H9 (cell line): ENCODE results near the gene ERC1. TPM values are rescaled to one million over a fixed set of nuclear protein-coding genes. Genes with fewer than 3 reads are reported as not detected.

Source experiments
- DNase-seq: peaks from one replicate; pipeline ENCODE4 v3.0.0-alpha.2; 2017
- H2AFZ ChIP-seq: one replicate; pipeline ENCODE4 v1.6.1; 2013; ENCODE audit warnings: mild to moderate bottlenecking, low read length, control low read depth, moderate library complexity
- H2AK5ac ChIP-seq: 2 replicates; pipeline ENCODE4 v1.6.1; 2013; ENCODE audit warnings: low read length, control low read depth, mixed read lengths; ENCODE audit not compliant: insufficient read length
- H2BK120ac ChIP-seq: one replicate; pipeline ENCODE4 v1.6.1; 2013; ENCODE audit warnings: low read depth, mild to moderate bottlenecking, low read length, control low read depth, inconsistent platforms; ENCODE audit not compliant: poor library complexity, severe bottlenecking
- H2BK12ac ChIP-seq: 2 replicates; pipeline ENCODE4 v1.6.1; 2013; ENCODE audit warnings: low read length, control low read depth, mixed read lengths, low read depth; ENCODE audit not compliant: insufficient read length
- H2BK15ac ChIP-seq: 2 replicates; pipeline ENCODE4 v1.6.1; 2013; ENCODE audit warnings: low read depth, low read length, control low read depth
- H2BK20ac ChIP-seq: one replicate; pipeline ENCODE4 v1.6.1; 2013; ENCODE audit warnings: low read depth, mild to moderate bottlenecking, low read length, control low read depth, inconsistent platforms; ENCODE audit not compliant: poor library complexity, severe bottlenecking
- H2BK5ac ChIP-seq: 2 replicates; pipeline ENCODE4 v1.6.1; 2013; ENCODE audit warnings: low read length, control low read depth, mixed read lengths; ENCODE audit not compliant: insufficient read length
- H3K14ac ChIP-seq: 2 replicates; pipeline ENCODE4 v1.6.1; 2013; ENCODE audit warnings: low read length, control low read depth; ENCODE audit not compliant: insufficient read depth
- H3K18ac ChIP-seq: 2 replicates; pipeline ENCODE4 v1.6.1; 2013; ENCODE audit warnings: low read depth, mild to moderate bottlenecking, mixed read lengths, low read length, control low read depth; ENCODE audit not compliant: insufficient read length
- H3K23ac ChIP-seq: 2 replicates; pipeline ENCODE4 v1.6.1; 2013; ENCODE audit warnings: low read length, control low read depth, mixed read lengths, low read depth; ENCODE audit not compliant: insufficient read length
- H3K23me2 ChIP-seq: 2 replicates; pipeline ENCODE4 v1.6.1; 2013; ENCODE audit warnings: low read depth, mild to moderate bottlenecking, mixed read lengths, low read length, control low read depth; ENCODE audit not compliant: insufficient read length, poor library complexity, severe bottlenecking
- H3K27ac ChIP-seq: 2 replicates; pipeline ENCODE4 v1.5.1; 2013; ENCODE audit warnings: low read length, control low read depth, mixed read lengths, low read depth; ENCODE audit not compliant: insufficient read length
- H3K27me3 ChIP-seq: 2 replicates; pipeline ENCODE4 v1.6.1; 2013; ENCODE audit warnings: low read length, control low read depth, inconsistent platforms; ENCODE audit not compliant: insufficient read depth
- H3K4ac ChIP-seq: 2 replicates; pipeline ENCODE4 v1.6.1; 2013; ENCODE audit warnings: low read depth, mild to moderate bottlenecking, control low read depth, inconsistent platforms, low read length, moderate library complexity
- H3K4me1 ChIP-seq: 2 replicates; pipeline ENCODE4 v1.6.1; 2013; ENCODE audit warnings: low read length, control low read depth, inconsistent platforms; ENCODE audit not compliant: insufficient read depth
- H3K4me2 ChIP-seq: 2 replicates; pipeline ENCODE4 v1.6.1; 2013; ENCODE audit warnings: low read length, control low read depth, mixed read lengths; ENCODE audit not compliant: insufficient read length, insufficient read depth
- H3K56ac ChIP-seq: 2 replicates; pipeline ENCODE4 v1.6.1; 2013; ENCODE audit warnings: low read depth, mild to moderate bottlenecking, mixed read lengths, low read length, control low read depth; ENCODE audit not compliant: insufficient read length
- H3K79me1 ChIP-seq: 2 replicates; pipeline ENCODE4 v1.6.1; 2013; ENCODE audit warnings: low read depth, mild to moderate bottlenecking, moderate library complexity, low read length, control low read depth, inconsistent platforms; ENCODE audit not compliant: insufficient read depth, poor library complexity, severe bottlenecking
- H3K79me2 ChIP-seq: 2 replicates; pipeline ENCODE4 v1.6.1; 2013; ENCODE audit warnings: low read length, control low read depth, inconsistent platforms; ENCODE audit not compliant: insufficient read depth
- H3K9ac ChIP-seq: 2 replicates; pipeline ENCODE4 v1.6.1; 2013; ENCODE audit warnings: low read length, control low read depth, mixed read lengths; ENCODE audit not compliant: insufficient read length; ENCODE audit errors: extremely low read depth
- H3K9me3 ChIP-seq: one replicate; pipeline ENCODE4 v1.6.1; 2013; ENCODE audit warnings: low read depth, low read length, inconsistent platforms; ENCODE audit not compliant: control insufficient read depth
- H3T11ph ChIP-seq: one replicate; pipeline ENCODE4 v1.6.1; 2013; ENCODE audit warnings: mild to moderate bottlenecking, low read length, control low read depth, inconsistent platforms
- H4K20me1 ChIP-seq: one replicate; pipeline ENCODE4 v1.6.1; 2013; ENCODE audit not compliant: control insufficient read depth, insufficient read length, insufficient read depth
- H4K5ac ChIP-seq: 2 replicates; pipeline ENCODE4 v1.6.1; 2013; ENCODE audit warnings: low read depth, mild to moderate bottlenecking, mixed read lengths, low read length, control low read depth; ENCODE audit not compliant: insufficient read length
- H4K8ac ChIP-seq: replicated peaks from 2 replicates; pipeline ENCODE4 v1.6.1; 2013; ENCODE audit warnings: low read length, control low read depth, mixed read lengths, low read depth; ENCODE audit not compliant: insufficient read length
- H4K91ac ChIP-seq: 2 replicates; pipeline ENCODE4 v1.6.1; 2013; ENCODE audit warnings: low read depth, mild to moderate bottlenecking, moderate library complexity, mixed read lengths, low read length, control low read depth; ENCODE audit not compliant: insufficient read length
- H3K27ac Mint-ChIP-seq, 3 experiments: 2 replicates in 2 of 3; 3 replicates in 1 of 3; pipeline ENCODE4 v1.8.0; 2020 to 2021; ENCODE audit warnings: mixed read lengths in 3 of 3, mild to moderate bottlenecking in 1 of 3, moderate library complexity in 1 of 3
- H3K27me3 Mint-ChIP-seq: 2 replicates; pipeline ENCODE4 v1.8.0; 2021; ENCODE audit warnings: low read depth, mild to moderate bottlenecking, moderate library complexity, mixed read lengths
- H3K36me3 Mint-ChIP-seq, 3 experiments: 2 replicates in 2 of 3; 3 replicates in 1 of 3; pipeline ENCODE4 v1.8.0; 2020 to 2021; ENCODE audit warnings: low read depth in 3 of 3, mixed read lengths in 3 of 3; ENCODE audit not compliant: insufficient read depth in 1 of 3
- H3K4me1 Mint-ChIP-seq, 2 experiments: 2 replicates each; pipeline ENCODE4 v1.8.0; 2020; ENCODE audit warnings: mixed read lengths in 2 of 2
- H3K4me3 Mint-ChIP-seq, 2 experiments: 2 replicates in 1 of 2; 3 replicates in 1 of 2; pipeline ENCODE4 v1.8.0; 2020 to 2021; ENCODE audit warnings: mild to moderate bottlenecking in 2 of 2, mixed read lengths in 2 of 2, moderate library complexity in 1 of 2
- H3K9me3 Mint-ChIP-seq, 2 experiments: 2 replicates in 1 of 2; 3 replicates in 1 of 2; pipeline ENCODE4 v1.8.0; 2020; ENCODE audit warnings: mild to moderate bottlenecking in 2 of 2, mixed read lengths in 2 of 2, moderate library complexity in 1 of 2
- WGBS: extraction: QIAGEN DNeasy Blood & Tissue Kit; methylation state at CpG from one replicate; pipeline ENCODE4 v1.1.7; 2013; ENCODE audit warnings: missing lambda C conversion rate, low lambda C conversion rate, mixed read lengths; ENCODE audit not compliant: insufficient read length; ENCODE audit errors: extremely low coverage; 5-methylcytosine and 5-hydroxymethylcytosine counted together
- total RNA-seq: library from RNA; stranded (reverse); gene quantifications from 2 replicates; pipeline ENCODE4 v1.2.1, GENCODE V29; 2021
- TF ChIP-seq, protein P1 (sequence below): fragments of 200-600 bp; sonication (generic); conservative IDR thresholded peaks from 3 replicates; pipeline ENCODE4 v1.8.0; 2021; ENCODE audit warnings: antibody characterized with exemption, mild to moderate bottlenecking

Gene ERC1
- total RNA-seq, 1 experiment from 2014 or later, result 51.2 TPM

DNA sequence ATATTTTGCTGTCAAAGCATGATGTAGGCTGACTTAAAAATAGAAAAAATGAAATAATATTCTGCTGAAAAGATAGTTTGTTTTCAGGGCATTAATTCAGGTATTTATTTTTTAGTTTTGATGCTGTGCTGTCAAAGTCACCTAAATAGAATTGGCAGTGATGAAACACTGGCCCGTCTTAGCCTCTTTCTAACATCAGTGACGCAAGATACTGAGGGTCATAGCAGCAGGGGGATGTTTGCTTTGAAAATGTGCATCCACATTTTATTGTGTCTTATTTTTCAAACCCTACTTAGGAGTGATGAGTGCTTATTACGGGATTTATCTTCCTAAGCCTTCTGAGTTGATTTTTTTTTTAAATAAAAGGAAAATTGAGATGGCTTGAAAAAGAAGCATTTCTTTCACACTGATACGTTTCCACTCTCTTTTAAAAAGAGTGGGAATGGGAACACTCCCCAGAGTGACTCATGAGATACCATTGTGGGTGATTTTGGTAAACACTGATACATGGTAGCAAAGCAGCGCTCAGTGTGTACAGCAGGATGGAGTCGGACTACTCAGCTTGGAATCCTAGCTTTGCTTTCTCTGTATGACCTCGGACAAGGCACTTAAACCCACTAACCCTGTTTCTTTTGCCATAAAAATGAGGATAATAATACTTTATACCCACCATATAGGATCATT, 290.8 kb downstream of the ERC1 start:
- H4K91ac ChIP-seq, result no peak overlapping the region
- H3K23ac ChIP-seq, result no peak overlapping the region
- no peak overlapping the region for H3K27ac Mint-ChIP-seq
- H3K9me3 Mint-ChIP-seq, result no peaks in the 10 kb centered on the region
- H3K27ac ChIP-seq, result no peak overlapping the region
- H2BK120ac ChIP-seq, result no peak overlapping the region
- no peak for DNase-seq
- no peak overlapping the region for H3K14ac ChIP-seq
- H3K56ac ChIP-seq, result no peak overlapping the region
- H4K5ac ChIP-seq, result no peak overlapping the region
- no peak overlapping the region for H3K4ac ChIP-seq
- H3K36me3 Mint-ChIP-seq, result no peaks in the 10 kb centered on the region; a peak in 1 of 7 replicates
- H3K79me1 ChIP-seq, result no peaks in the 10 kb centered on the region
- H2BK12ac ChIP-seq, result no peak overlapping the region
- no peak overlapping the region for H3K4me2 ChIP-seq
- WGBS, result no CpG with 5 or more reads among the region's 7 CpGs
- TF ChIP-seq, protein P1, sequence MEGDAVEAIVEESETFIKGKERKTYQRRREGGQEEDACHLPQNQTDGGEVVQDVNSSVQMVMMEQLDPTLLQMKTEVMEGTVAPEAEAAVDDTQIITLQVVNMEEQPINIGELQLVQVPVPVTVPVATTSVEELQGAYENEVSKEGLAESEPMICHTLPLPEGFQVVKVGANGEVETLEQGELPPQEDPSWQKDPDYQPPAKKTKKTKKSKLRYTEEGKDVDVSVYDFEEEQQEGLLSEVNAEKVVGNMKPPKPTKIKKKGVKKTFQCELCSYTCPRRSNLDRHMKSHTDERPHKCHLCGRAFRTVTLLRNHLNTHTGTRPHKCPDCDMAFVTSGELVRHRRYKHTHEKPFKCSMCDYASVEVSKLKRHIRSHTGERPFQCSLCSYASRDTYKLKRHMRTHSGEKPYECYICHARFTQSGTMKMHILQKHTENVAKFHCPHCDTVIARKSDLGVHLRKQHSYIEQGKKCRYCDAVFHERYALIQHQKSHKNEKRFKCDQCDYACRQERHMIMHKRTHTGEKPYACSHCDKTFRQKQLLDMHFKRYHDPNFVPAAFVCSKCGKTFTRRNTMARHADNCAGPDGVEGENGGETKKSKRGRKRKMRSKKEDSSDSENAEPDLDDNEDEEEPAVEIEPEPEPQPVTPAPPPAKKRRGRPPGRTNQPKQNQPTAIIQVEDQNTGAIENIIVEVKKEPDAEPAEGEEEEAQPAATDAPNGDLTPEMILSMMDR, result no peak
- H3K4me3 Mint-ChIP-seq, result no peak overlapping the region
- H3K9ac ChIP-seq, result no peak overlapping the region
- no peaks in the 10 kb centered on the region for H3K23me2 ChIP-seq
- no peak overlapping the region for H2BK15ac ChIP-seq
- no peak overlapping the region for H4K8ac ChIP-seq
- H3K9me3 ChIP-seq, result no peaks in the 10 kb centered on the region
- H3K18ac ChIP-seq, result no peak overlapping the region
- no peak overlapping the region for H2AFZ ChIP-seq
- H3K27me3 Mint-ChIP-seq, result no peaks in the 10 kb centered on the region
- no peak overlapping the region for H3T11ph ChIP-seq
- H4K20me1 ChIP-seq, result no peaks in the 10 kb centered on the region
- H3K27me3 ChIP-seq, result no peaks in the 10 kb centered on the region
- peaks cover 8 to 11% of the 10 kb centered on the region in 2 experiments for H3K4me1 Mint-ChIP-seq
- no peak overlapping the region for H2BK20ac ChIP-seq
- H3K79me2 ChIP-seq, result no peaks in the 10 kb centered on the region
- no peak overlapping the region for H2BK5ac ChIP-seq
- H3K4me1 ChIP-seq, result peaks cover 5% of the 10 kb centered on the region; the same call in 1 of the 2 replicates
- no peak overlapping the region for H2AK5ac ChIP-seq
